Panc1 (cell line): Measurements from ENCODE around the gene KIF1A.

Source experiments
- POLR2AphosphoS5 ChIP-seq: IDR thresholded peaks from 2 replicates; pipeline ENCODE4 v1.6.1; 2012; ENCODE audit warnings: mild to moderate bottlenecking, low read depth, low read length, moderate library complexity
- SIN3A ChIP-seq: IDR thresholded peaks from 2 replicates; pipeline ENCODE4 v1.6.1; 2012; ENCODE audit warnings: low read depth, mild to moderate bottlenecking, low read length, moderate library complexity, borderline replicate concordance; ENCODE audit not compliant: insufficient read depth
- TCF7L2 ChIP-seq: IDR thresholded peaks from 2 replicates; pipeline ENCODE4 v1.6.1; 2011; ENCODE audit warnings: mild to moderate bottlenecking, low read depth, low read length, inconsistent platforms
- TF ChIP-seq, protein P1 (sequence below): fragments of 450-650 bp; IDR thresholded peaks from 2 replicates; pipeline ENCODE4 v1.5.1; 2017; ENCODE audit warnings: mild to moderate bottlenecking
- TF ChIP-seq, protein P2 (sequence below), 2 experiments: IDR thresholded peaks; 2 replicates each; pipeline ENCODE4 v1.6.1; 2011 to 2012; ENCODE audit warnings: low read depth in 2 of 2, control low read depth in 1 of 2, low read length in 1 of 2, mild to moderate bottlenecking in 1 of 2, moderate library complexity in 1 of 2; ENCODE audit not compliant: insufficient read depth in 1 of 2

DNA sequence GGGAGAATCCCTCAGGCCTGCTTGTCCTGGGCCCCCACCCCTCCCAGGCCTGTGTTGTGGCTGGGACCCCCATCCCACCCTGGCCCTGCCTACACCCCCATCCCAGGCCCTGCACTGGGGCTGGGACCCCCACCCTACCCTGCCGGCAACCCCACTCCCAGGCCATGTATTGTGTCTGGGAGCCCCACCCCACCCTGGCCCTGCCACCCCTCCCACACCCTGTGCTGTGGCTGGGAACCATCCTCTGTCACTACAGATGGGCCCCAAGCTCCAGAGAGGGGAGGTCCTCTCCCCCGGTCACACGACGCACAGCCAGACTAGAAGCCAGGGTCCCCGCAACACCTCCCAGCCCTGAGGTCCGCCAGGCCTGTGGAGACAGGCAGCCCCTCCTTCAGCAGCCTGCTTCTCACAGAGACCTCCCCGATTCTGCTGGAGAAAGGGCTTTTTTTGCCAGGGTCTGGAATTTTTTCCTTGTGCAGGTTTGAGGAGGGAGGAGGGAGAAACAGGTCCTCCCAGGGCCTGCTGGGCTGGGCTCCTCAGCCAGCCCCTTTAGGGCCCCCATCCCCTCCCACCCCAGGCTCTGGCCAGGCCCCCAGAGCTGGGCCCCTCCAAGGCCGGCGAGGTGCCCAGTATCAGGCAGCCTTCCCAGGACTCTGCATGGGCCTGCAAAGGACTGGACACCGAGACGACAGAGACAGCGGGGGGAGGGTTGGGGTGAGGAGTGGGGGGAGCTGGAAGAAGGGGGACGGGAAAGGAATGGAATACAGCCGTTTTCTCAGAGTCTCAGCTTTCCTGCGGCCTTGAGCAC lies 28.0 kb downstream of the KIF1A start:
- TF ChIP-seq, protein P1, sequence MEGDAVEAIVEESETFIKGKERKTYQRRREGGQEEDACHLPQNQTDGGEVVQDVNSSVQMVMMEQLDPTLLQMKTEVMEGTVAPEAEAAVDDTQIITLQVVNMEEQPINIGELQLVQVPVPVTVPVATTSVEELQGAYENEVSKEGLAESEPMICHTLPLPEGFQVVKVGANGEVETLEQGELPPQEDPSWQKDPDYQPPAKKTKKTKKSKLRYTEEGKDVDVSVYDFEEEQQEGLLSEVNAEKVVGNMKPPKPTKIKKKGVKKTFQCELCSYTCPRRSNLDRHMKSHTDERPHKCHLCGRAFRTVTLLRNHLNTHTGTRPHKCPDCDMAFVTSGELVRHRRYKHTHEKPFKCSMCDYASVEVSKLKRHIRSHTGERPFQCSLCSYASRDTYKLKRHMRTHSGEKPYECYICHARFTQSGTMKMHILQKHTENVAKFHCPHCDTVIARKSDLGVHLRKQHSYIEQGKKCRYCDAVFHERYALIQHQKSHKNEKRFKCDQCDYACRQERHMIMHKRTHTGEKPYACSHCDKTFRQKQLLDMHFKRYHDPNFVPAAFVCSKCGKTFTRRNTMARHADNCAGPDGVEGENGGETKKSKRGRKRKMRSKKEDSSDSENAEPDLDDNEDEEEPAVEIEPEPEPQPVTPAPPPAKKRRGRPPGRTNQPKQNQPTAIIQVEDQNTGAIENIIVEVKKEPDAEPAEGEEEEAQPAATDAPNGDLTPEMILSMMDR, result no peak
- TF ChIP-seq POLR2AphosphoS5 (no peak), TCF7L2 (no peak), SIN3A (no peak)
- TF ChIP-seq, protein P2, sequence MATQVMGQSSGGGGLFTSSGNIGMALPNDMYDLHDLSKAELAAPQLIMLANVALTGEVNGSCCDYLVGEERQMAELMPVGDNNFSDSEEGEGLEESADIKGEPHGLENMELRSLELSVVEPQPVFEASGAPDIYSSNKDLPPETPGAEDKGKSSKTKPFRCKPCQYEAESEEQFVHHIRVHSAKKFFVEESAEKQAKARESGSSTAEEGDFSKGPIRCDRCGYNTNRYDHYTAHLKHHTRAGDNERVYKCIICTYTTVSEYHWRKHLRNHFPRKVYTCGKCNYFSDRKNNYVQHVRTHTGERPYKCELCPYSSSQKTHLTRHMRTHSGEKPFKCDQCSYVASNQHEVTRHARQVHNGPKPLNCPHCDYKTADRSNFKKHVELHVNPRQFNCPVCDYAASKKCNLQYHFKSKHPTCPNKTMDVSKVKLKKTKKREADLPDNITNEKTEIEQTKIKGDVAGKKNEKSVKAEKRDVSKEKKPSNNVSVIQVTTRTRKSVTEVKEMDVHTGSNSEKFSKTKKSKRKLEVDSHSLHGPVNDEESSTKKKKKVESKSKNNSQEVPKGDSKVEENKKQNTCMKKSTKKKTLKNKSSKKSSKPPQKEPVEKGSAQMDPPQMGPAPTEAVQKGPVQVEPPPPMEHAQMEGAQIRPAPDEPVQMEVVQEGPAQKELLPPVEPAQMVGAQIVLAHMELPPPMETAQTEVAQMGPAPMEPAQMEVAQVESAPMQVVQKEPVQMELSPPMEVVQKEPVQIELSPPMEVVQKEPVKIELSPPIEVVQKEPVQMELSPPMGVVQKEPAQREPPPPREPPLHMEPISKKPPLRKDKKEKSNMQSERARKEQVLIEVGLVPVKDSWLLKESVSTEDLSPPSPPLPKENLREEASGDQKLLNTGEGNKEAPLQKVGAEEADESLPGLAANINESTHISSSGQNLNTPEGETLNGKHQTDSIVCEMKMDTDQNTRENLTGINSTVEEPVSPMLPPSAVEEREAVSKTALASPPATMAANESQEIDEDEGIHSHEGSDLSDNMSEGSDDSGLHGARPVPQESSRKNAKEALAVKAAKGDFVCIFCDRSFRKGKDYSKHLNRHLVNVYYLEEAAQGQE (IDR thresholded peaks at IDR 0.05; ENCODE audit: insufficient read depth in 1 of 2, low read depth in 2 of 2, low read length in 1 of 2), result no peak
